DMS53 (cell line): Measurements from ENCODE around the gene RIMS1.

Source experiments
- DNase-seq: peaks from one replicate; lab custom pipeline; 2025; lab: John Stamatoyannopoulos, UW

Gene RIMS1, protein sequence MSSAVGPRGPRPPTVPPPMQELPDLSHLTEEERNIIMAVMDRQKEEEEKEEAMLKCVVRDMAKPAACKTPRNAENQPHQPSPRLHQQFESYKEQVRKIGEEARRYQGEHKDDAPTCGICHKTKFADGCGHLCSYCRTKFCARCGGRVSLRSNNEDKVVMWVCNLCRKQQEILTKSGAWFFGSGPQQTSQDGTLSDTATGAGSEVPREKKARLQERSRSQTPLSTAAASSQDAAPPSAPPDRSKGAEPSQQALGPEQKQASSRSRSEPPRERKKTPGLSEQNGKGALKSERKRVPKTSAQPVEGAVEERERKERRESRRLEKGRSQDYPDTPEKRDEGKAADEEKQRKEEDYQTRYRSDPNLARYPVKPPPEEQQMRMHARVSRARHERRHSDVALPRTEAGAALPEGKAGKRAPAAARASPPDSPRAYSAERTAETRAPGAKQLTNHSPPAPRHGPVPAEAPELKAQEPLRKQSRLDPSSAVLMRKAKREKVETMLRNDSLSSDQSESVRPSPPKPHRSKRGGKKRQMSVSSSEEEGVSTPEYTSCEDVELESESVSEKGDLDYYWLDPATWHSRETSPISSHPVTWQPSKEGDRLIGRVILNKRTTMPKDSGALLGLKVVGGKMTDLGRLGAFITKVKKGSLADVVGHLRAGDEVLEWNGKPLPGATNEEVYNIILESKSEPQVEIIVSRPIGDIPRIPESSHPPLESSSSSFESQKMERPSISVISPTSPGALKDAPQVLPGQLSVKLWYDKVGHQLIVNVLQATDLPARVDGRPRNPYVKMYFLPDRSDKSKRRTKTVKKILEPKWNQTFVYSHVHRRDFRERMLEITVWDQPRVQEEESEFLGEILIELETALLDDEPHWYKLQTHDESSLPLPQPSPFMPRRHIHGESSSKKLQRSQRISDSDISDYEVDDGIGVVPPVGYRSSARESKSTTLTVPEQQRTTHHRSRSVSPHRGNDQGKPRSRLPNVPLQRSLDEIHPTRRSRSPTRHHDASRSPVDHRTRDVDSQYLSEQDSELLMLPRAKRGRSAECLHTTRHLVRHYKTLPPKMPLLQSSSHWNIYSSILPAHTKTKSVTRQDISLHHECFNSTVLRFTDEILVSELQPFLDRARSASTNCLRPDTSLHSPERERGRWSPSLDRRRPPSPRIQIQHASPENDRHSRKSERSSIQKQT (N-terminal part only)

DNA sequence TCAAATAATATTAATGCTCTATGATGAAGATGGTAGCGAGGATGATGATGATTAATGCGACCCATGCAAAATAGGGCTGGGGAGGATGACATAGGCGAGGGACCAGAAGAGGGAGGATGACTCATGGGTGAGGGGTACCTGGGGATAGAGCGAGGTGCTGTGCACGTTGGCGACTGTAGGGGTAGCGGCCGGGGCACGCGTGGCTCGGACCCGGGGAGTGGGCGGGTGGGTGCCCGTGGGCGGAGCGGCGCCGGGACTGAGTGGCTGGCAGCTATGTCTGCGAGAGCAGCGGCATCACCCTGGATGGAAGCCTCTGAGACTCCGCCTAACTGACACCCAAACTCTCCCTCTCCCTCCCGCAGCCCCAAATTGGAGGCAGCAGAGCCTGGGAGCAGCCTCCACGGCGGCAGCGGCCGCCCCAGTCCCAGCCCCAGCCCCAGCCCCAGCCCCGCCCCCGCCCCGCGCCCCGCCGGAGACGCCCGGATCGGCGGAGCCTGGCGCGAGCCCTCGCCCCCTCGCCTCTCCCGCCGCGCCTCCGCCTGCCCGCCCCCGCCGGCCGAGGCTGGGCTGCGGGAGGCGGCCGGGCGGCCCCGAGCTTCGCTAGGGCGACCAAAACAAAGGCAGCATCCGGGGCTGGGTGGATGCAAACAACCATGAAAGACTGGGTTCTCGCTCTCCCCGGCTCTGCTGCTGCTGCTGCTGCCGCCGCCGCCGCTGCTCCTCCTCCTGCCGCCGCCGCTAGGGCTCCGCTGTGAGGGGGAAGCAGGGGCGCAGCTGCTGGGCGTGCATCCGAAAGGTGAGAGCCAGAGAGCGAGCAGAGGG, at the start of gene RIMS1:
TSS of gene RIMS1 (plus strand) at position 367 of the 822 bp plus-strand sequence. CDS start 474 bp downstream, outside the sequence.
- peak; percentile 82 for DNase-seq

DNA sequence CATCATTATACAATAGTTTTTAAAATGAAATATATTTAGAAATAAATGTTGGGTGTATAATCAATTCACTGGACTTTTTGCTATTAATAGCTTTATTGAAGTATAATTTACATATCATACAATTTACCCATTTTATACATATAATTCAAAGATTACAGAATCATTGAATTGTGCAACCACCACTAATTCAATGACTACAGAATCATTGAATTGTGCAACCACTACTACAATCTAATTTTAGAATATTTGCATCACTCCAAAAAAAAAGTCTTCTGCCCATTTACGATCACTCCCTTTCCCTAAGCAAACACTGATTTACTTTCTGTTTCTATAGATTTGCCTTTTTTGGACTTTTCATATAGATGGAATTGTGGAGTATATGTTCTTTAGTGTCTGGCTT, 35.1 kb upstream of the RIMS1 start:
- DNase-seq = no peak

DNA sequence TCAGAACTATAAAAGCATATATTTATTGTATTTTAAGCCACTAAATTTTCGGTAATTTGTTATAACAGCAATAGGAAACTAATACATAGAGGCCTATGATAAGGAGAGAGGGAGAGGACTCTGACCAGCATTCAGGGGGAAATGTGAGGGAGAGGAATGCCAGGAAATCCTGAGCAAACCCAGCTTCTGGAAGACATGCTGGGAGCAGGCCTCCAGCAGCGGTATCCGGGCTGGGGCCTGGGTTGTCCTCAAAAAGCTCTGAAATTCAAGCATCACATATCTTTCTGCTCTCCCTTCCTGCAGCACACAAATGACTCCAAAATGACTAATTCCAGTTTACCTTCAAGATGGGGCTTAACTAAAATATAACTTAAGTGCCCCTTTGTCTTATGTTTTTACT, 33.4 kb upstream of the RIMS1 start:
- DNase-seq = no peak

DNA sequence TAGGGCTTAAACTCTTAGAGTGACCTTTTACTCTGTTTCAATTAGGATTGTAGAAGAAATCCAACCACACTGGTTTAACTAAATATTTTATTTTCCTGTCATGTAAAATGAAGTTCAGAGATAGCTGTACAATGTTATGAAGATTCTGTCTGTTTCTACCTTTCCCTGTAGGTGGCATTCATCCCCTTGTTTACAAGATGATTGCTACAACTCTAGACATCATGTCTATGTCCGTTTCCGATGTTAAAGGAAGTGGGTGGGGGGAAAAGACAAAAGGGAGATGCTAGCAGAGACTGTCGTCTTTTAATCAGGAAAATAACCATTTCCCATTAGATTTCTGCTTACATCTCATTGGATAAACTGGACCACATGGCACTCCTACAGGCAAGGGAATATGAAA, 30.9 kb upstream of the RIMS1 start:
- DNase-seq = peak; percentile 74

DNA sequence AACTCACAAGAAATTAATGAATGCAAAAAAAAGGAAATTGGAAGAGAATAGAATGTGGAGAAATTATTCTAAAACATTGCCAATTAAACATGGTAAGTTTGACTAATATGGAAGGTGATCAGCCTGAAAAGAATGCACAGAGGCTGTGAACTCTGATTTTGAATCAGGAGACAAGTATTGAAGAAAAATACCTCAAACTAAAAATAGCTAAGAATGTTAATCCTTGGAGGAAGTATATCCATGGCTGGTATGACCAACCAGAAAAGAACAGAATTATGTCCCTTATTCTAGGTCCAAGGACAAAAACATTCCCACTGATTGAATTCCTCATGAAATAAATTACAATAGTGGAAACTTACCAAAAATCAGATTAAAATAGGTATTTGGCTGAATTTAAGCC, 7.3 kb upstream of the RIMS1 start:
- no peak for DNase-seq

DNA sequence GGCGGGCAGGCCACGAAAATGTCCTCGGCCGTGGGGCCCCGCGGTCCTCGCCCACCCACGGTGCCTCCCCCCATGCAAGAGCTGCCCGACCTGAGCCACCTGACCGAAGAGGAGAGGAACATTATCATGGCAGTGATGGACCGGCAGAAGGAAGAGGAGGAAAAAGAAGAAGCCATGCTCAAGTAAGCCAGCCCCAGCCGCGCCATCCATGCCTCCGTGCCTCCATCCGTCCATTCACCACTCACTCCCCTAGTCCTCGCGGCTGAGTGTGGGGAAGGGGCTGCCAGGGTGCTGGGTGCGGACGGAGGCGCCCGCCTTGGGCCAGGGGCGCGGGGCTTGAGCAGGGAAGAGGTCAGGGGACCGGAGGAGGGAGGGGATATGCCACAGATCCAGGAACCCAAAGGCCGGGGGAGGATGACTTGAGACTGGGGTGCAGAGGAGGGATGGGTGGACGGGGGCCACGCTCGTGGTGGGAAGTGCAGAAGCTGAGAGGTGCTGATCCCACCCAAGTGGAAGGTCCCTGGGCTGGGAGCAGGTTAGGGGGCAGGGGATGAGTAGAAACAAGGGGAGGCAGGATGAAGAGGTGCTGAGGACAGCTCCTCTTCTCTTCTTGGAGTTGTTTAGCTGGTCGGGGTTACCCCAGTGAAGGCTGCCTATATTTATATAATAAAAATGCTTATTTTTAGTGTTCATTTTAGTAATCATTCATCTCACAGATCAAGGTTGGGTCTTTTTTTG, 825 bp downstream of the RIMS1 start:
- DNase-seq = no peak

DNA sequence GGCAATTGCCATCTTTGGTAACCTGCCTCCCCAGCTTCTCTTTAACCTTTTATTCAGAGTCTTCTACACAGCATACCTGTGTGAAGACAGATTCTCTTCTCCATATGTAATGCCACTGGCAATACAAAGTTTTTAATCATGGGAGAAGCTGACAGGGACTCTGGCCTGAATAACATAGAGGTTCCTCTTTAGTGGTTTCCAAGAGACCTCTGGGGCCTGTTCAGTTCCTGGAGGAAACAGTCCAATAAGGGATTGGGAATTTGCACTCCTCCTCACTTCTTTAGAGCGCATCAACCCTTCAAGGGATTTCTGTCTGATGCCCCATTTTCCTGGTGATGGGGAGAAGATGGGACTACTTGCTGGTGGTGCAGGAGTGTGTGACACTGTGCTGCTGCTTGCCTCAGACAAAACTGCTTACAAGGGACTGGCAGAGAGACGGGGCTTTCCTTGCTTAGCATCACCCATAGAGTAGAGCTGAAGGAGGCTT, 1.4 kb downstream of the RIMS1 start:
- DNase-seq = no peak

DNA sequence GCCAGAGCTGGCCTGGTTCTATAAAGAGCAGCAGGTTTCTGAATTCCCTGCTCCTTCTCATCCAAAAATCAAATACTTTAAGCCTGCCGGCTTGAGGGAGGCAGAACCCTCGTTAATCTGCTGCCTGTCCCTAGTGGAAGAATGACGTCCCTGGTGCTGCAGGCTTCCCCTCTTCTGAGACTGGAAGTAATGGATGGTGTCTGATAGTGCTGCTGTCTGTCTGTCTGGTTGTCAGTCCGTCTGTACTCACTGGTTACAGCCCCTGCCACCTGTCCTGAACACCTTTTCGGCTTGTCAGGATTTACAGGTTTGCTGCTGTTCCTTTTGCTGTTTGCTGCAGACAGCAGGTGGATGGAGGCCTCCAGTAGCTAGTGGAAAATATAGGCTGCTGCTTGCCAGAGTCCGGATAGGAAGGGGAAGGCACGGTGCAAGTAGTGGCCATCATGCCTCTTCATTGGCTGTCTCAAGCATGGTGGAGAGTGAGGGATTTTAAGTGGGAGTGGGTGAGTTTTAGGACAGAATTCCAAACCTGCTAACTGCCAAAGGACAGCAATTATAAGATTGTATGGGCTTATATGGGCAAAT, 2.5 kb downstream of the RIMS1 start:
- DNase-seq = peak; percentile 15

DNA sequence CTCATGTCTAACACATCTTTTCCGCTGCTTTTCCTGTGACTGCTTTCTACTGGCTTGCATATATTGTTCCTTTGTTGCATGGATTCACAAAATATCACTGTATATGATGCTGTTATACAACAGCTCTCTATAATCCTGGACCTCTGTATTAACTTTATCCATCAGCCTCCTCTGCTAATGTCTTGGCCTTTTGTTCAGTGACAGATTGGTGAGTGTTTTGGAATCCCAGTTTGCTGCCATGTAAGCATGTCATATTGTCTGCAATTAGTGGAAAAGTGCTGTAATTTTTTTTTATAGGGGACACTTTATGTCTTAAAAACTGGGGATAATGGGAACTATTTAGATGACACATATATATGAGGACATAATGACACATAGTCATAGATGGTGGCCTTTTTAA, 3.0 kb downstream of the RIMS1 start:
- DNase-seq = no peak

DNA sequence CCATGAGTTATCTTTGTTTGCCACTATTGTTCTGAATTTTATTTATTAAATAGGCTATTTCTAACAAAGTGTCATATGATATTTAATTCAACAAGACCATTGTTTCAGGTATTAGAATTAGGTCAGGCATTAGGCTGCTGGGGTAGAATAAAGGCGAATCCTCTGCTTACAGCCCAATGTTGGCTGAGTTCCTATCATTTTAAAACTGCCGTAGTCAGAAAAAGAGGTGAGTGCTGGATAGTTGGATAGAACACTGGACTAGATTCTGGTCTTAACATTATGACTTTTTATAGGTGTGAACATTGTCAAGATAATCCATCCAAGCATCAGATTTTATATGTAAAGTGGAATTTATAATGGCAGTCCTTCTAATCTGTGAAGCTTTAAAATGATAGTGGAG, 6.3 kb downstream of the RIMS1 start:
- DNase-seq = no peak

DNA sequence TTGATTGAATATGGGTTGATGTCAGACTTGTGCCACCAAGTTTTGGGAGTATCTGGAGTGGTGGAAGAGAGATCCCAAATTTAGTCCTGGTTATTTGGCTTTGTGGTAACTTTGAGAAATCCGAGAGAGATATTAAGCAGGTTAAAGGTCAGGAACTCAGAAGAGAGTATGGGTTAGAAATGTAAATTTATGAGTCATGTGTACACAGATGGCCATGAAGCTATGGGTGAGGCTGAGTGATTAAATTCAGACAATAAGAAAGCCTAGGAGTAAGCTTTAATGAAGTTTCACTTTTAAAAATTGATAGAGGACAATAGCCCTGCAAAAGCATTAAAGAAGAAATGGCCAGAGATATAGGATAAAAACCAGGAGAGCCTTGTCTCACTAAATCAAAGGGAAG, 14.3 kb downstream of the RIMS1 start:
- DNase-seq = peak; percentile 77

DNA sequence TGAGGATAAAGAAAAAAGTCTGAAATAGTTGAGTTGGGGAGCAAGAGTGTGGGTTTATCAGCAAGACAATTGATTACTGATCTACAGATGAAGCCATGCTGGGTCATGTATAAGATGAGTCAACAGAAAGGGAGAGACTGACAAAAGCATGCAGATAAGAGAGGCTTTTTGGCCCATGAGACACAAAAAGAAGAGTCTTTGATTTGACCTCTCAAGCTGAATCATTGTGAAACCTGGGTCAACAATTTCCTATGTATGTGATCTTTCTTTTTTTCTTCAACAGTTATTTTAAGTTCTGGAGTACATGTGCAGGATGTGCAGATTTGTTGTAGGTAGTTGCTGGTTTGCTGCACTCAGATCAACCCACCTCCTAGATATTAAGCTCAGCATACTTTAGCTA, 15.9 kb downstream of the RIMS1 start:
- DNase-seq = no peak

DNA sequence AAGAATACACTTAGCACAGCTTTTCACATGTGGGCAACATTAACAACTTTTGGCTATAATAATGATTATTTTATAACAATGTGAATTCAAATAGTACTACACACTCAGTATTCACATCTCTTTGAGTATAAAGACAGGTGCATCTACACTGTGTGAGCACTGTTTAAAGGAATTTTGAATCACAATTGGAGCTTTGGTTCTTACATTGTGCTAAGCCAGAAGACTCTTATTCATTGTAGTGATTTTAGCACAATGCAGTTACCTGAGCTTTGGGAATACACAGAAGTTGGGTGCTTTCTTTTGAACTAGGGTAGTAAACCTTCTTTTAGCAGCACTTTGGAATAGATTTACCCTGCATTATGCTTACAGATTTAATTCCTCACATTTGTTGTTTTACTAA, 20.5 kb downstream of the RIMS1 start:
- DNase-seq = no peak

DNA sequence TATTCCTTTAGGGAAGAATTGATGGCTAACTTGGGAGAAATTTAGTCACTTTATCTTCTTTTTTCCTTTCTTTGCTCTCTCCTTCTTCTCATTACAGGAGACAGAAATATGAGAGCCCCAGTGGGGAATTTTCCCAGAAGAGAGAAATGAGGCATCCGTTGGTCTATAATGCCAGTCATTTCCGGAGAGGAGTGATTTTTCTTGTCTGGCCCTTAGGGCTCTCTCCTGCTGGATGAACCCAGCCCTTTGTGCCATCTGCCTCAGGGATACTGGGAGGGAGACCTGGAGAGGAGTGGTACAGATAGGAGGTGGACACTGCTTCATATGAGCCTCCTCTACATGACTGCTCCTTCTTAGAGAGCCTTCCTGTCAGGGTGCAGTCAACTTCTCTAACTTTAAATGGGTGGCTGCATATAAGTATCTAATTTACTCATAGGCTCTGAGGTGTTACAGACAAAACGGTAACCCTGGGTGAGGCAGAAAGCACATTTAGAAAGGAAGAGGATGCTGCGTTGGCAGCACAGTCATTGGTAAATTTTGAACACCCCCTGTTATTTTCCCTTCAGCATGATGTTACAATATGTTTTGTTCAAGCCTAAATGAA, 21.9 kb downstream of the RIMS1 start:
- DNase-seq = no peak

DNA sequence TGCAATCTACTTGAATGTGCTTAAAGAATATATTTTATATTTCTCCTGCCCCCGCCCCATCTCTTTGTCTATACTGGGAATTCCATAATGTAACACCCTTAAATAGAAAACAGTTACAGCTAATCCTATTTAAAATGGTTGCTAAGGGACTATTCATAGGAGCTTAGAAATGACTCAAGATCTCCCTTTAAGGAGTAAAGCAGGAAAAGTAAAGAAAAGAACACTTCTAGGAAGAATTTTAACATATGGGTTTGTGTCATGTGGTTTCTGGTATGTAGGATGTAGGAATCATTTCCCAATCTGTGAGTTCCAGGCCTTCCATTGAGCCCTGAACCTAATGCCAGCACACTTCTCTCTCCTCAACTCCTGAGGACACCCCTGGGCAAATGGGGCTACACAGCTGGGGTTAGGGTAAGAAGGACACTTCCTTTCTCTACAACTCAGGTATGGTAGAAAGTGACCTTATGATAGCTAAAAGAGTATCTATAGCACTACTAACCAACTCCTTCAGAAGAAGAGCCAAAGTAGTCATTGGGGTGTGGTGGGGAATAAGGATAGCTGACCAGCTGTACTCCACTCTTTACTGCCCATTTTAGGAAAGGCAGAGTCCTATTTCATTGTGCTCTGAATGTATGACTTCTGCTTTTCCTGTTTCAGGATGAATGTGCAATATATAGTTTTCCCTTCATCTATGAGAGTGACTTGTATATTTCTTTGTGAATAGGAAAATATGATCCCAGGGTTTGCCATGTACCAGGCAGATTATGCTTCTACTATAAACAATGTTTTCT, 27.3 kb downstream of the RIMS1 start:
- no peak for DNase-seq

DNA sequence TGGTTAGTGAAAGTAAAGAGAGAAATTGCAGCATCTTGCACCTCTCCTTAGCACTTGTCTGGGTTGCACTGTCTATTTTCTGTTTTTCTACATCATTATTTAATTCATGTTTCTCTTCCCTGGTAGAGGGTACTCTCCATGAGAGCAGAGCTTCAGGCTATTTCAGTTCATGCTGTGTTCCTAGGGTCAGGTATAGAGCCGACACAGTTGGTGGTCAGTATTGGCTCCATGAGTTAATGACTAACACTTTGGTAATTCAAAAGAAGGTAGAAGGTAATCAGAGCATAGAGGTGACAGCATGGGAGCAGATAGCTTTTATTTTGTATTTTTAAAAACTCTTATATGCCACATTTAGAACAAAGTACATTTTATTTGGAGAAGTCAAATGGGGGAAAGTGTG, 42.7 kb downstream of the RIMS1 start:
- DNase-seq = no peak

DNA sequence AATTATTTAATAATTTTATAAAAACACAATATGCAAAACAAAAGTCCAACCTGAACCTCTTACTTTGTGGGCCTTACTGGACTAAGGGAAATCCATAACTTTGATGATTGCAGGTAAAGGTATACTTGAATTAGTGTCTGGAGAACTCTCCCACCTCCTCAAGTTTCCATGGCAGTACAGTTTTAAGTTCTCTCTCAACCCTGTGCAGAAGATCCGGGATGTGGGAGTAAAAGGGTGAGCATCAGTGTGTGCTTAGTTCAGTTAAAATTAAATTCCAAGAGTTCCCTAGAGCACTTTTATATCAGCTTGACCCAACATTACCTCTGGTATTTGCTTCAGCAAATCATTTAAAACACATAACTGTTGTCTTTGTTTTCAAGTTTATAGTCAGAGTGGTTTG, 47.5 kb downstream of the RIMS1 start:
- DNase-seq = no peak

DNA sequence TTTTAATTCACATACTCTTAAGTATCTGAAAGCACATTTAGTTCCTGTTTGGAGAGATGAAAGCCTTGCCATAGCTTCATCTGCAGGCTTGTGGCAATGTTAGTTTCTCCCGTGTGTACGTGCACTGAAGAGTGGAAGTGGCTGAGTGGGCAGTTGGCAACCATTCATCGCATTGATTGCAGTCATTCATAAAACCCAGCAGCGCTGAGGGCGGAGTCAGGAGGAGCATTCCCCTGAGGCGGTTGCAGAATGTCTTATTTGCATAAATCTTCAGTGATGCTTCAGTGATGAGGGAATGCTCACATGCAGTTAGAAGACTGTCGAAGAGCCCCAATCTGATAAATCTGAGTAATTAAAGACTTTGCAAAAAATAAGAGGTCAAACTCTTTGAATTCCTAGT, 79.1 kb downstream of the RIMS1 start:
- no peak for DNase-seq

DNA sequence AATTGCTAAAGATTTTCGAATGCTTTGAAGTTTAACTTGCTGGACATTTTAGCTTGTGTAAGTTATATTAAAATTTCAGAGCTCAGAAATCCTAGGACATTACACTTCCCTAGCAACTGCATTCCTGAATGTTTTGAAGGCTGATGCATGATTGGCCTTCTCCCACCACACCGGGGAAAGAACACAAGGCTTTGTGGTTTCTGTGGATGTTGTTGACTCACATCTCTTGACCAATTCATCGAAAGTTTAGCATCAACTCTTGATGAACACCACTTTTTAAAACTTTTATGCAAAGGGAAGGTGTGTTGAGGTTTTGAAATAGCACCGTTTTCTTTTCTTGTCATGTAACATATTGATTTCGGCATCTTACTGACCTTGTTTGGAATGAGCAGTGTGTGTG, 81.1 kb downstream of the RIMS1 start:
- no peak for DNase-seq
